Psoas muscle (tissue), 8 donors: ENCODE measurements around the gene RAD9A. TPM values are rescaled to one million over a fixed set of nuclear protein-coding genes. Genes with fewer than 3 reads are reported as not detected.

Experiments used
- ATAC-seq, 4 donors: fragments of 200-7000 bp; cut with Tn5 transposase; one replicate each; pipeline ENCODE4 v1.9.1; 2020; ENCODE audit warnings: moderate library complexity in 3 of 4, mild to moderate bottlenecking in 2 of 4
- DNase-seq, 2 donors: peaks; one replicate each; pipeline ENCODE4 v3.0.0-alpha.2; 2020
- H3K27ac ChIP-seq: fragments of 200-600 bp; one replicate; pipeline ENCODE4 v1.8.0; 2022
- H3K27me3 ChIP-seq, 3 donors: fragments of 200-600 bp in 1 of 3; one replicate each; pipeline versions ENCODE4 v1.6.1 to v1.8.0; 2013 to 2022; ENCODE audit warnings: low read length in 2 of 3, mild to moderate bottlenecking in 2 of 3, moderate library complexity in 1 of 3; ENCODE audit not compliant: insufficient read depth in 3 of 3
- H3K36me3 ChIP-seq, 2 donors: fragments of 200-600 bp in 1 of 2; one replicate each; pipeline versions ENCODE4 v1.6.1 to v1.8.0; 2013 to 2022; ENCODE audit warnings: low read depth in 1 of 2, mild to moderate bottlenecking in 1 of 2, moderate library complexity in 1 of 2; ENCODE audit not compliant: insufficient read depth in 1 of 2
- H3K4me1 ChIP-seq: fragments of 200-600 bp; one replicate; pipeline ENCODE4 v1.8.0; 2022
- H3K4me3 ChIP-seq: fragments of 200-600 bp; one replicate; pipeline ENCODE4 v1.8.0; 2022; ENCODE audit warnings: mild to moderate bottlenecking
- H3K9me3 ChIP-seq: fragments of 200-600 bp; one replicate; pipeline ENCODE4 v1.8.0; 2022
- CTCF ChIP-seq: fragments of 200-600 bp; IDR thresholded peaks from one replicate; pipeline ENCODE4 v1.8.0; 2022; ENCODE audit warnings: antibody characterized with exemption
- WGBS, 3 donors: extraction: QIAGEN DNeasy Blood & Tissue Kit; methylation state at CpG; one replicate each; pipeline versions ENCODE4 v1.1.6 to v1.1.7; 2013; 5-methylcytosine and 5-hydroxymethylcytosine counted together
- intact Hi-C, 2 donors: fragments of 100-400 bp; cut with DNase I; formaldehyde crosslinking; loops; one replicate each; pipeline versions ENCODE4 v1.11.0 to v1.14.2; 2022
- polyA plus RNA-seq, 3 donors: library from polyadenylated mRNA; stranded (reverse); fragments of 200-250 nt; gene quantifications; one replicate each; pipeline ENCODE4 v1.2.3, GENCODE V29; 2013
- total RNA-seq, 4 donors: library from RNA; stranded (reverse); fragmentation: NEBNext Ultra II Directional in 2 of 4; extraction: Animal tissue kit (Norgen Biotek cat#: 25700) in 2 of 4; gene quantifications; one replicate each; pipeline versions ENCODE4 v1.2.1 to v1.2.4, GENCODE V29; 2021 to 2023
- donor health status: healthy with polysubstance abuse.
- donor health status: DM: no; HTN: no; CAD: no; lungs with moderate emphysema.
- donor health status: Bipolar disorder and iron deficiency.
- donor health status: healthy.
- donor health status: DM: yes; HTN: yes; CAD: no.
- donor health status: DM: no; HTN: no; CAD: no.
- donor health status: DM: no; HTN: no; CAD: no.
- donor health status: DM: yes; HTN: yes; CAD: no.

Gene RAD9A
- total and polyA plus RNA-seq, 7 donors: 1.8 to 12.3 (median 6.7) TPM

DNA sequence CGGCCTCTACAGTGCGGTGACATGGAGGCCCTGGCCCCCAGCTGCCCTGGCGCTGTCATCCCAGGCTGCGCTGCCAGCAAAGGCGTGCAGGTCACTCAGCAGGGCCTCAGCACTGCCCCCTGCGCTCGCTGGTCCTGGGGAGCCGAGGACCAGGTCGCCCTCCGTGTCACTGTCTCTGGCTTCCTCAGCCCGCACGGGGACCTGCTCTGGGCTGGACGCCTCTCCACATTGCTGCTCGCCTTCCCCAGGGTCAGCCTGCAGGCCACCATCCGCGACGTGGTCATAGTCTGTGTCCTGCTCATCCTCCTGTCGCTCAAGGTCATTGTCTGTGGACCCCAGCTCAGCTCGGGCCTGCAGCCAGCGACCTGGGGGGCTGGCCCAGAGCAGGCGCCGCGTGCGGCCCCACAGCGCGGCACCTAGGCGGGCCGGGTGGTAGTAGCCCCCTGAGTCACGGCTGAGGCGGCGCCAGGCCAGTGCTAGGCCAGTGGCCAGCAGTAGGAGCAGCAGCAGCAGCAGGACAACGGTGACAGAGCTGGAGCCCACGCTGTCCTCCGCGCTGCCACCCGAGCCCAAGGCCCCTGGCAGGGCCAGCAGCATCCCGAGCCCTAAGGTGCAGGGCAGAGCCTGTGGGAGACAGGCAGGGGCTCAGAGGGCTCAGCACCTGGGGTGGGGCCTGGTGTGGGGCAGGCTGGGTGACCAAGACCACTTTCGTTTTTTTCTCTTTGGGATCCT is 44.1 kb downstream of the RAD9A start:
- Histone ChIP-seq H3K4me3 (no peak overlapping the region), H3K4me1 (peaks cover under 1% of the 10 kb centered on the region), H3K27me3 (no peaks in the 10 kb centered on the region), H3K27ac (peak overlapping the region; percentile 36), H3K36me3 (peaks cover 6 to 81% of the 10 kb centered on the region in 2 donors), H3K9me3 (no peaks in the 10 kb centered on the region)
- WGBS, 3 donors: 86 to 88% (median 87%) methylated on average over 33 to 38 of the region's 38 CpGs
- intact Hi-C loops: no loop called here
- DNase-seq (no peak), ATAC-seq (no peak)
- no peak for TF ChIP-seq CTCF

DNA sequence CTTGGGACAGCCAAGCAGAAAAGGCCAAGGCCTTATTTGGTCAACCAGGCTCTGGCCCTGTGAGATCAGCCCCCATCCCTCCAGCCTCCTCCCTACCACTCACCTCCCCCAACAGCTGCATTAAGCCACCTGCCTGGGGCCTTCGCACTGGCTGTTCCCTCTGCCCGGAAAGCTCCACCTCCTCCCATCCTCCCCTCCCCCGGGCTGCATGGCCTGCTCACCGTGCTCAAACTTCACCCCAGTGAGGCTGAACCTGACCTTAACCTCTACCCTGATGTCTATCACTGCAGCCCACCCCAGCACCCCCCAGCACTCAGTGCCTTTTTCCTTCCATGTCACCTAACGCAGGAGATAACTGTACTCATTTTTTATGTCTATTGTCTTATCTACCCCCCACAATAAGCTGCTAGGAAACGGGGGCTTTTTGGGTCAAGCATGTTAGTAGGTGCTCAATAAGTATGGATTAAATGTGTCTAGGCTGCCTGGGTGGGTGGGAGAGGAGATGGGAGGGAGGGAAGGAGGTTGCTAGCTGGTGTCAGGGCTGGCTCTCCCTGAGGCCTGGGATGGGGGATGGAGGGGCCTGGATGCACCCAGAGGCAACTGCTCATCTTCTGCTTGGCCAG is 44.8 kb downstream of the RAD9A start:
- TF ChIP-seq CTCF: no peak
- Histone ChIP-seq H3K9me3 (no peaks in the 10 kb centered on the region), H3K4me1 (no peaks in the 10 kb centered on the region), H3K4me3 (no peak overlapping the region), H3K27ac (no peak overlapping the region), H3K36me3 (peaks cover 6 to 82% of the 10 kb centered on the region in 2 donors), H3K27me3 (no peaks in the 10 kb centered on the region)
- 54 to 59% (median 59%) methylated on average over 6 of the region's 6 CpGs for WGBS, 3 donors
- ATAC-seq (peak in 1 of 4 donors; percentile 12), DNase-seq (no peak)
- intact Hi-C loops: no loop called here

- ATAC-seq: no peak
- 69 to 76% (median 74%) methylated on average over 17 to 26 of the region's 26 CpGs for WGBS, 3 donors
Measured at GRCh38 chr11:67437082-67437808, 45.5 kb downstream of the RAD9A start, which contains the start of gene PTPRCAP. TSS of gene PTPRCAP (minus strand) at chr11:67437682. CDS start at chr11:67437619, 63 bp downstream.

DNA sequence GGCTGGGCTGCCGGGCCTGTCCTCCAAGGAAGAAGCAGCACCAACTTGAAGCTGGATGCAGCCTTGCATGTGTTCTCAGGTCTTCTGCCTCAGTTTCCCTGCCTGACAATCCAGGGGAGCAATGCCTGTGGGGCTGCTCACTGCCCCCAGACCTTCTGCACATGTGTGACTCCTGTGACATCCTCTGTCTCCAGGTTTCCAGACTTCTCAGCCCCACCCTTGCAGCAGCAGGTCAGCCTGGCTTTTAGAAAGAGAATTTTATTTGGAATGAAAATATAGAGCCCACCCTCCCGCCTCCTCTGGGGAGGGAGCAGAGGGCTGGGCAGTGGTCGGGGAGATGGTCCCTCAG is 46.0 kb downstream of the RAD9A start:
- 77 to 91% (median 80%) methylated on average over 3 of the region's 3 CpGs for WGBS, 3 donors
- TF ChIP-seq CTCF: no peak
- Histone ChIP-seq H3K27me3 (no peaks in the 10 kb centered on the region), H3K36me3 (peaks cover 6 to 77% of the 10 kb centered on the region in 2 donors), H3K27ac (no peak overlapping the region), H3K9me3 (no peaks in the 10 kb centered on the region), H3K4me1 (peaks cover 8% of the 10 kb centered on the region), H3K4me3 (no peak overlapping the region)
- no peak for ATAC-seq
- intact Hi-C loops: no loop called here
- no peak for DNase-seq

More at GRCh38 chr11:67437082-67437808, 45.5 kb downstream of the RAD9A start, which contains the start of gene PTPRCAP:
- Histone ChIP-seq H3K36me3 (peaks cover 6 to 82% of the 10 kb centered on the region in 2 donors), H3K27ac (peak within 1 kb of the TSS; percentile 23), H3K4me3 (no peak within 1 kb of the TSS), H3K9me3 (no peaks in the 10 kb centered on the region), H3K27me3 (no peaks in the 10 kb centered on the region), H3K4me1 (peaks cover 3% of the 10 kb centered on the region)
- intact Hi-C loops: no loop called here
- no peak for TF ChIP-seq CTCF
- peak in 1 of 2 donors; percentile 55 for DNase-seq
